OCI-LY7 (cell line): ENCODE results near the gene PTPN14. TPM values are rescaled to one million over a fixed set of nuclear protein-coding genes. Genes with fewer than 3 reads are reported as not detected.

Source experiments
- BruUV-seq: library from RNA; stranded (reverse); fragments of 400-500 nt; replicated peaks from 2 replicates; lab custom pipeline; 2021; lab: Mats Ljungman, UMichigan
- CTCF ChIA-PET: fragments of 300-600 bp; sonication (Branson Sonifier 250); formaldehyde crosslinking; loops from one replicate; lab custom pipeline; 2022; ENCODE audit warnings: antibody characterized with exemption; ENCODE audit not compliant: unreplicated experiment; lab: Charles Lee
- POLR2A ChIA-PET: fragments of 300-600 bp; sonication (Branson Sonifier 250); formaldehyde crosslinking; loops from one replicate; lab custom pipeline; 2022; ENCODE audit warnings: antibody characterized with exemption; lab: Charles Lee
- DNase-seq: peaks from one replicate; pipeline ENCODE4 v3.0.0-alpha.2; 2015; ENCODE audit warnings: low spot score
- H2AFZ ChIP-seq: fragments of 200-600 bp; sonication (generic), shearing (Covaris generic); 2 replicates; pipeline ENCODE4 v1.6.1; 2014; ENCODE audit warnings: mild to moderate bottlenecking, antibody characterized with exemption, low read length, moderate library complexity
- H3K27ac ChIP-seq: fragments of 200-600 bp; sonication (generic); 2 replicates; pipeline ENCODE4 v1.5.1; 2014; ENCODE audit warnings: mixed run types, low read depth, mild to moderate bottlenecking, moderate library complexity, low read length, inconsistent platforms; ENCODE audit not compliant: poor library complexity, severe bottlenecking
- H3K36me3 ChIP-seq: fragments of 200-600 bp; sonication (generic); 2 replicates; pipeline ENCODE4 v1.6.1; 2014; ENCODE audit warnings: mild to moderate bottlenecking, antibody characterized with exemption, low read length, moderate library complexity, mixed read lengths; ENCODE audit not compliant: insufficient read depth
- H3K4me1 ChIP-seq: fragments of 200-600 bp; sonication (generic); 2 replicates; pipeline ENCODE4 v1.5.1; 2014; ENCODE audit warnings: mild to moderate bottlenecking, low read length; ENCODE audit not compliant: insufficient read depth, poor library complexity, severe bottlenecking
- H3K4me2 ChIP-seq: fragments of 200-600 bp; sonication (generic); 2 replicates; pipeline ENCODE4 v1.6.1; 2014; ENCODE audit warnings: mild to moderate bottlenecking, low read length
- H3K4me3 ChIP-seq: fragments of 200-600 bp; sonication (generic); 2 replicates; pipeline ENCODE4 v1.5.1; 2014; ENCODE audit warnings: mild to moderate bottlenecking, low read depth, low read length; ENCODE audit not compliant: poor library complexity, severe bottlenecking
- H3K79me2 ChIP-seq: fragments of 200-600 bp; sonication (generic); 2 replicates; pipeline ENCODE4 v1.6.1; 2016; ENCODE audit warnings: low read depth, mild to moderate bottlenecking, low read length, moderate library complexity, mixed read lengths; ENCODE audit not compliant: insufficient read depth
- H3K9me2 ChIP-seq: fragments of 200-600 bp; sonication (generic); 2 replicates; pipeline ENCODE4 v1.6.1; 2016; ENCODE audit warnings: mild to moderate bottlenecking, low read length, mixed read lengths; ENCODE audit not compliant: insufficient read depth
- H3K9me3 ChIP-seq: fragments of 200-600 bp; sonication (generic); 2 replicates; pipeline ENCODE4 v1.6.1; 2014; ENCODE audit warnings: mild to moderate bottlenecking, mixed run types, low read length, mixed read lengths
- H4K20me1 ChIP-seq: fragments of 200-600 bp; sonication (generic); 2 replicates; pipeline ENCODE4 v1.6.1; 2014; ENCODE audit warnings: mild to moderate bottlenecking, antibody characterized with exemption, low read length, moderate library complexity, mixed read lengths; ENCODE audit not compliant: insufficient read depth
- CTCF ChIP-seq: fragments of 200-600 bp; sonication (generic); conservative IDR thresholded peaks from 2 replicates; pipeline ENCODE4 v1.5.1; 2014; ENCODE audit warnings: mild to moderate bottlenecking, antibody characterized with exemption, low read length, moderate library complexity, mixed read lengths
- EZH2phosphoT487 ChIP-seq: fragments of 200-600 bp; sonication (generic); IDR thresholded peaks from 2 replicates; pipeline ENCODE4 v1.6.1; 2018; ENCODE audit warnings: low read depth, borderline replicate concordance, mild to moderate bottlenecking, mixed run types, antibody characterized with exemption, low read length, moderate library complexity, mixed read lengths
- intact Hi-C: fragments of 100-400 bp; cut with micrococcal nuclease; formaldehyde crosslinking; loops from one replicate; pipeline ENCODE4 v1.10.0; 2022; ENCODE audit not compliant: unreplicated experiment
- total RNA-seq, 2 experiments: library from RNA; depleted of rRNA in 1 of 2; stranded (reverse); fragments of >200 nt in 1 of 2; shearing (Covaris generic) in 1 of 2; gene quantifications; 2 replicates each; pipeline ENCODE4 v1.2.3, GENCODE V29; 2014 to 2022

Gene PTPN14
- total RNA-seq, 2 experiments from 2014 or later: not detected

DNA sequence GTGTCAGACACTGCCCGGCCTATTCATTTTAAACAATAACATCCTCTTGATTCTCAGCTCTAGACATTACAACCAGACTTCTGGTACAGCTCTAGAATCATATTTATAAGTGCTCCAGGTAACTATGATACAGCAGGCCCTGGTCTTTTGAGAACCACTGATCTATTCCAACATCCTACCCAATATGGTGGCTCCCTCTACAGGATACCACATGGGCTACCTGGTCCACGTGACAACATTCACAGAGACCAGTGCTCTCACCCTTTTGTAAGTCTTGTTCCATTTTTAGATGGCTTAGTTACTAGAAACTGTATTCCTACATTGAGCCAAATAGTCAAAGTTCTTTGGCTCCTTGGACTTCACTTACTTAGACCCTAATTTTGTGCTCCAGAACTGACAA, 102.9 kb downstream of the PTPN14 start:
- H4K20me1 ChIP-seq: no peaks in the 10 kb centered on the region
- no peaks in the 10 kb centered on the region for H3K4me1 ChIP-seq
- H3K4me3 ChIP-seq: no peak overlapping the region
- CTCF ChIA-PET: no interaction called here
- H3K9me3 ChIP-seq: no peaks in the 10 kb centered on the region
- intact Hi-C loops: no loop called here
- TF ChIP-seq CTCF (0 out of 2 replicates have a peak, but pooled peaks have one; percentile 12), EZH2phosphoT487 (no peak)
- no peaks in the 10 kb centered on the region for H3K9me2 ChIP-seq
- no peak overlapping the region for H3K27ac ChIP-seq
- POLR2A ChIA-PET: no interaction called here
- H3K36me3 ChIP-seq: no peaks in the 10 kb centered on the region
- no peaks in the 10 kb centered on the region for H3K79me2 ChIP-seq
- H2AFZ ChIP-seq: no peak overlapping the region
- H3K4me2 ChIP-seq: no peak overlapping the region
- no TSS peak for BruUV-seq
- no peak for DNase-seq

DNA sequence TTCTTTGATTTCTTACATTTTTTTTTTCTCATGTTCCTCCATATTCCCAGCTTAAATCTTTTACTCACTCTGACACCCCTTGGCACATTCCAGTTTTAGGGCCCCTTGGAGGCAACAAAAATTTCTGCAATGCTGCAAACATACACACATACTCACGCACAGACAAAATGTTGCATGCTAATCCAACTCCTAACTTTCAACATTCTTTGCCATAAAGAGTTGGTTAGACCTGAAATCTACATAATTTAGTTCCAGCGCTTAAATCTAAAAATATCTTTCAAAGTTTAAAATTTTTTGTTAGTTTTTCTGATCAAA, 103.9 kb downstream of the PTPN14 start:
- Histone ChIP-seq H3K4me2 (no peak overlapping the region), H3K36me3 (no peaks in the 10 kb centered on the region), H3K4me3 (no peak overlapping the region), H4K20me1 (no peaks in the 10 kb centered on the region), H3K27ac (no peak overlapping the region), H3K4me1 (no peaks in the 10 kb centered on the region), H3K9me3 (no peaks in the 10 kb centered on the region), H2AFZ (no peak overlapping the region), H3K79me2 (no peaks in the 10 kb centered on the region), H3K9me2 (no peaks in the 10 kb centered on the region)
- POLR2A ChIA-PET: no interaction called here
- CTCF ChIA-PET: no interaction called here
- intact Hi-C loops: no loop called here
- DNase-seq: no peak
- BruUV-seq: no TSS peak
- no peak for TF ChIP-seq CTCF

GRCh38 chr1:214446772-214447556, 104.4 kb downstream of the PTPN14 start:
- no peaks in the 10 kb centered on the region for H4K20me1 ChIP-seq
- H3K4me1 ChIP-seq: no peaks in the 10 kb centered on the region
- H3K79me2 ChIP-seq: no peaks in the 10 kb centered on the region
- TF ChIP-seq EZH2phosphoT487: no peak
- no peak for TF ChIP-seq CTCF
- no peak overlapping the region for H3K4me2 ChIP-seq
- no peaks in the 10 kb centered on the region for H3K36me3 ChIP-seq
- ChIA-PET CTCF (no interaction called here), POLR2A (no interaction called here)
- H3K9me2 ChIP-seq: no peaks in the 10 kb centered on the region
- H3K9me3 ChIP-seq: no peaks in the 10 kb centered on the region
- no peak overlapping the region for H2AFZ ChIP-seq
- H3K4me3 ChIP-seq: no peak overlapping the region
- no peak overlapping the region for H3K27ac ChIP-seq
- no TSS peak for BruUV-seq
- intact Hi-C loops: no loop called here
- no peak for DNase-seq
